Epithelial cell of proximal tubule (primary cell): ENCODE data around the gene SHB. TPM values are rescaled to one million over a fixed set of nuclear protein-coding genes. Genes with fewer than 3 reads are reported as not detected.
A peak's percentile ranks its signal among the peaks of the same experiment; 100 is the strongest.

Experiments
- DNase-seq: peaks from one replicate; pipeline ENCODE4 v3.0.0-alpha.2; 2011; ENCODE audit warnings: low read depth
- H3K4me3 ChIP-seq: 2 replicates; pipeline ENCODE4 v1.5.1; 2011; ENCODE audit warnings: low read depth, mild to moderate bottlenecking, low read length
- CTCF ChIP-seq: conservative IDR thresholded peaks from 2 replicates; pipeline ENCODE4 v1.5.1; 2012; ENCODE audit warnings: low read depth, mild to moderate bottlenecking, low read length
- total RNA-seq: library from RNA; depleted of rRNA; stranded (reverse); fragments of >200 nt; gene quantifications from 2 replicates; pipeline ENCODE4 v1.2.3, GENCODE V29; 2015

SHB gene
- total RNA-seq, 1 donor from 2014 or later = 32.7 TPM

GRCh38 chr9:37921546-37922300 is 147.3 kb downstream of the SHB start:
- H3K4me3 ChIP-seq = no peak overlapping the region

GRCh38 chr9:37921168-37921510 is 147.9 kb downstream of the SHB start:
- TF ChIP-seq CTCF = no peak
- no peak overlapping the region for H3K4me3 ChIP-seq
- no peak for DNase-seq

More at GRCh38 chr9:37921546-37922300, 147.3 kb downstream of the SHB start:
- DNase-seq = no peak
- TF ChIP-seq CTCF = peak; percentile 35

GRCh38 chr9:37920471-37921167 is 148.4 kb downstream of the SHB start:
- no peak for DNase-seq
- H3K4me3 ChIP-seq = no peak overlapping the region
- TF ChIP-seq CTCF = no peak

GRCh38 chr9:37919956-37920335 is 149.1 kb downstream of the SHB start:
- no peak for DNase-seq
- no peak overlapping the region for H3K4me3 ChIP-seq
- no peak for TF ChIP-seq CTCF

GRCh38 chr9:37919246-37919955 is 149.6 kb downstream of the SHB start:
- no peak for DNase-seq
- TF ChIP-seq CTCF = no peak

GRCh38 chr9:37918665-37919170 is 150.3 kb downstream of the SHB start:
- no peak for DNase-seq
- TF ChIP-seq CTCF = no peak
- no peak overlapping the region for H3K4me3 ChIP-seq

More at GRCh38 chr9:37919246-37919955, 149.6 kb downstream of the SHB start:
- H3K4me3 ChIP-seq = no peak overlapping the region
